Dedifferentiated amniotic fluid mesenchymal stem cell (primary cell): ENCODE results near the gene MFGE8.

Experiments used
- DNase-seq: peaks from one replicate; pipeline ENCODE4 v3.0.0-alpha.2; 2016; ENCODE audit errors: extremely low spot score

Gene MFGE8

DNA sequence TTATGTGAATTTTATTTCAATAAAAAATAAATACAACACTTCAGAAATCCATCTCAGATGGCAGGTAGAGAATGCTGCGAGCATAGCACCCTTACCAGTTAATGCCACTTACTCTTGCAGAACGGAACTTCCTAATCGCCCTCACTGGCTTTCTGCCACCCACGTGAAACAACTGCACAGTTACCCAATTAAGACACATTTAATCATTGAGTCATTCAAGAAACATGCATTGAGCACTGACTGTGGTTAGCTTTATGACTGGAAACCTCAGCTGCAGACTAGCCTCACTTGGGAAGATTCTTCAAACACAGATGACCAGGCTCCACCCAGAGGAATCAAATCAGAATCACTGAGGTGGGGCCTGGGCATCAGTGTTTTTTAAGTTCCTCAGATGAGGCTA, 5.6 kb upstream of the MFGE8 start:
- peak; percentile 90 for DNase-seq

DNA sequence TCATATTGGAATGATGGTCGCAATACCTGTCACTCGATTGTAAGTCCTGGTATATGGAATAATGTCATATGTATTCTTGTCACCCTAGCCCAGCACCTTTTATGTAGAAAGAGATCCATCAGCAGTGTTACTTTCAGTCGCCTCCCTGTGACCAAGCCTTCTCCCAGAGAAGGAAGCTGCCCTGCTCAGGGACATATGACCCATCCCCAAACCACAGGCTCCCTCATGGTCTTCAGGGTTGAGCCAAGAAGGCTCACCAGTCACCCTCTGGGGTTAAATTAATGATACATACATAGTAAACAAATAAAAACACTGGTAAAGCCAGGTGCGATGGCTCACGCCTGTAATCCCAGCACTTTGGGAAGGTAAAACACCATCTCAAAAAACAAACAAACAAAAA, 4.6 kb upstream of the MFGE8 start:
- no peak for DNase-seq

DNA sequence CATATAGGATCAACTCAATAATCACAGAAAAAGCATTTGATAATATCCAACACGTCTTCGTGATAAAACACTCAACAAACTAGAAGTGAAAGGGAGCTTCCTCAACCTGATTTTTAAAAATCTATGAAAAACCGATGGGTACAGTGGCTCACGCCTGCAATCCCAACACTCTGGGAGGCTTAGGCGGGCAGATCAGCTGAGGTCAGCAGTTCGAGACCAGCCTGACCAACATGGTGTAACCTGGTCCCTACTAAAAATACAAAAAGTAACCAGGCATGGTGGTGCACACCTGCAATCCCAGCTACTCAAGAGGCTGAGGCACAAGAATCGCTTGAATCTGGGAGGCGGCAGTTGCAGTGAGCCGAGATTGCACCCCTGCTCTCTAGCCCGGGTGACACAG, 2.2 kb upstream of the MFGE8 start:
- DNase-seq, result no peak

DNA sequence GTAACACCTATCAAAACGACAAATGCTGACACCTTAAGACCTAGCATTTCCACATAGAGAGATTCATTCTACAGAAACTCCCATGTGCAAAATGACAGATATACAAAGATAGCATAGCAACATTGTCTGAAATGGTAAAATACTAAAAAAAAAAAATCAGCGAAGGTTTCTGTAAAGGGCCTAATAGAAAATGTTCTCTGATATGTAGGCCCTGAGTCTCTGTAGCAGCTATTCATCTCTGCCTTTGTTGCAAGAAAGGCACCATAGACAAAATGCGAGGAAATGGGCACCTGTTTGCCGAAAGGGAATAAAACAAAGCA, 631 bp upstream of the MFGE8 start:
- DNase-seq, result no peak

DNA sequence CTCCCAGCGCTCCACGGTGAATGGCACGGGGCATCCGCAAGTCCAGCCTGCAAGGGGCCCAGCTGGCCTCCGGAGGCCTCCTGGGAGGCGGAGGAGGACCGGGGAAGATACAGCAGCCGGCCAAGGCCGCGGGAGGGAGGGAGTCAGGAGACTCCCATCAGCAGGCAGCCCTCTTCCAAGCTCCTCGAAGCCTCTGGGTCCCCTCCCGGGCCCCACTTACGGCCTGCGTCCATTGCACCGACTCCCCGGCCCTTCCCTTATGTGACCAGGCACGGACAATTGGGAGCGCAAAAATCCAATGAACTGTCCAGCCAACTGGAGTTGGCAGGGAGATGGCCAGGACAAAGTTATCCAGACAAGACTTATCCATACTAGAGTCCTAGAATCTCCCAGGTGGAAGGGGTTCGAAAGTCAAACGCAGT, 668 bp downstream of the MFGE8 start:
- DNase-seq, result no peak

DNA sequence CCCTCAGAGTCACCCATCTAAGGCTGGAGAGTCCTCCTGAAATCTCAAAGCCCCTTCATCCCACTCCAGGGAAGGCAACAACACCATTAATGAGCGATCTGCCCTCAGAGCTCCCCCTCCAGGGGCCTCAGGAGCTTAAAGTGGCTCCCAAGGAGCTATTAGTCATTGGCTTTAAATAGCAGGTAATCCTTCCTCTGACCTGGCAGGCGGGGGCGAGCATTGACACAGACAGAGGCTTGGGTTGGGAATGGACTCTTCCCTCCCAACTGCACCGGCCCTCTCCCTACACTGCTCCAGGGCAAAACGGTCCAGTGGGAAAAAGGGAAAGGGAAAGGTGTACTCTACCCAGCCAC, 1.4 kb downstream of the MFGE8 start:
- no peak for DNase-seq

DNA sequence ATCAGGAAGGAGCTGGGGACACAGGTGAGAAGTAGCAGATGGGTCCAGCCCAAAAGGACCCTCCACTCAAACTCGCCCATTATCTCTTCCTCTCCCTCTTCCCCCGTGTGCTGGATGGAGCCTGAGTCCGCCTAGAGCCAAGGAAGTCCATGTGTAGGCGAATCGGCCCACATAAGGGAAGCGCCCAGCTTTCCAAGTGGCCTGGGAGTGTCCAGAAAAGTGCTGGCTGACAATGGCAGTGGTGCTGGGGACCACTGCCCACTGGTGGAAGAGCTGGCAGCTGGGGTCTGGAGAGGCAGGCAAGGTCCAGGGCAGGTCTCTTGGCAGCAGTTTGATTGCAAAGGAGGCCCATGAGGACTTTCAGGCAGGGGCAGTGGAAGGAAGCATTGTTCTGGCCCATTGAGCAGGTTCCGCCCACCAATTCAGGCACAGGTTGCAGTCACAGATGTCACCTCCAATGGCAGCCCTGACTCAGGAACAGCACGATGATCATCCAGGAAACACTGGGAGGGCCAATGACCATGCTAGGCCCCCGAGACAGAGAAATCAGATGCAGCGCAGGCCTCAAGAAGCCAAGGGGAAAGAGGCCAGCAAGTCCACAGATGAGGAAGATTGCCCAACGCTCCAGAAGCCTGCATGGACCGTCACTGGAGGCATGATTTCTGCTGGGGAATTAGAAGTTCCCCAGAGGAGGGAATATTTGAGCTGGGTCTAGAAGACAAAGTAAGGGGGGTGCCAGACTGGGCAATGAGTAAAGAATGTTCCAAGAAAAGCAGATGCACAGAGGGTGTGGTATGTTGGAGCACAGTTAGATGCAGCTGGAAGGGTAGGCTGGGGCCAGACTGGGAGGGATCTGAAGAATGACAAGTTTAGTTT, 3.0 kb downstream of the MFGE8 start:
- no peak for DNase-seq

DNA sequence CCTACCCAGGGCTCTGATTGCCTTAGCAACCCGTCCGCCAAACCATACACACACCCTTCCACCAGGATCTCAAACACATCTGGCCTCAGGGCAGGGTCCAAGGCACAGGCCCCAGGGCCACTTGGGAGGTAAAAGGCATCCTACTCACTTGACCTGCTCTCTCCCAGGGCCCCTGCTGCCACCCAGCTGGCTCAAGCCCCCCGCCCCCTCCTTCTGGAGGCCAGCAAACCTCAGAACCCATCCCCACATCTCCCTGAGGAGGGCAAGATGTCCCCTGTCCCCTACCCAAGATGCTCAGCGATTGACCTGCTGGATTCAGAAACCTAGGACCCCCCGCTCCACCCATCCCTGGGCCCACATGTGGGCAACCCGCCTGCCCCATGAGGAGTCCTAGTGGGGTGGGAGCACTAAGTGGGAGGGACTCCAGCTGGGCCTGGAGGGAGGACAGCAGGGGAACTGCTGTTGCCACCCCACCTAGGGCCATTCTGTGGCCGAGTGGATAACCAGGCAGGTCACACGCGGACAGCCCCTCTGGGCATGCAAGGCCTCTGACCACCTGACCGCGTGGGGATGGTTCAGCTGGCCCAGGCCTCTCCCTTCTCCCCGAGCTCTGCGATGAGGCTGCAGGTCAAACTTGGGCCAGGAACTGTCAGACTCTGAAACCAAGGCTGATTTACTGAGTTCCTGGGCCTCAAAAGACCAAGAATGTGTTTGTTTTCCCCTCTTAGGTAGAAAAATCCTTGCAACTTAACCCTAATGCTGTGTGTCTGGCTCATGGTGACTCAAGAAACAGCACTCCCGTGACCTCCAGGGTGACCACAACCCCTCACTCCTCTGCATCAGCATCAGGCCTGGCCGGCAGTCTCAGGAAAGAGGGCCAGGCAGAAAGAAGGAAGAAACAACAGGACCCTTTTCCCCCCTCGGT, 4.2 kb downstream of the MFGE8 start:
- DNase-seq, result no peak

DNA sequence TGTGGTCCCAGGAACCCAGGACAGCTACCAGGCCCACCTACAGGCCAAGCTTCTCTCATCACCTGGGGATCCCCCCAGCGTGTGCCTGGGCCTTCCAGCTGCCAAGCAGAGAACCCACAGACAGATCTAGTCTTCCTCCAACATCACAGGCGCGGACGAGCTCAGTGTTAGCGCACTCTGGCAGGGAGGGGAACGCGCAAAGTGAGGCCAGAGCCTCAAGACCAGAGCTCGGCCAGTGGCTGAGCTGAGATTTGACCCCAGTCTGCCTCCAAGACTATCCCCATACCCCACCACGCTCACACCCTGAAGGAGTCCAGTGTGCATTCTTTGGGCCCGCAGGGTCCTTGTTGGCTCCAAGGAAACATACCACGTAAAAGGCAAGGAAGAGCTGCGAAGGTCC, 5.1 kb downstream of the MFGE8 start:
- DNase-seq, result no peak

DNA sequence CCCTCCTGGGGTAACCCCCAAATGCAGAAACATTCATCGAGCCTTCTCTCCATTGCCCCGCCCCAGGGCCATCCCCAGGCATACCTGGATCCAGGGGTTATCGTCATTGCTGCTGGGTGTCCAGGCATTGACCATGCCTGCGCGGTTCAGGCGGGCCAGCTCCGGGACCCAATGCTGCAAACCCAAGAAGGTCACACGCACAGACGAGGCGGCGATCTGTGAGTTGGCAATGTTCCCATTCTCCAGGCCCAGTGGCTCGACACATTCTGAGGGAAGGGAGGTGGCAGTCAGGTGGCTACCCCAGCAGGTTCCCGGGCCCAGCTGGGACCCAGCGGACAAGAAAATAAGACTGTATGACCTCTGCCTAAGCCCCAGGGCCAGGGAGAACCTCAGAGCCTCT, 6.1 kb downstream of the MFGE8 start:
- no peak for DNase-seq

DNA sequence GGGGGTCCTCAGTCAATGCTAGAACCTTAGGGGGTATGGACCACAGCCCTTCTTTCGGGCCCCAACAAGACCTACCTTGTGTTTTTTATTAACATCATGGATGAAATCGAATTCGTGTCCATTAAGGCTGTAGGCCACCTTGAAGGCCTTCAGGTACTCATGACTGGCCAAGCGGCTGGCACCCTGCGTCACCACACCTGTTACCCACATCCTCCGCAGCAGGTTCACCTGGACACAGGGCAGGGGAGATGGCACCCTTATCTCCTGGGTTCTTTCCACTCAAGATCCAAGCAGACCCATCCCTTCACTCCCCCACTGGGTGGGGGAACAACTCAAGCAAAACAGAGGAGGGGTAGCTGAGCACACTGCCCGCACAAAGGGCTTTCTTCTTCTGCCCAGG, 6.6 kb downstream of the MFGE8 start:
- no peak for DNase-seq

DNA sequence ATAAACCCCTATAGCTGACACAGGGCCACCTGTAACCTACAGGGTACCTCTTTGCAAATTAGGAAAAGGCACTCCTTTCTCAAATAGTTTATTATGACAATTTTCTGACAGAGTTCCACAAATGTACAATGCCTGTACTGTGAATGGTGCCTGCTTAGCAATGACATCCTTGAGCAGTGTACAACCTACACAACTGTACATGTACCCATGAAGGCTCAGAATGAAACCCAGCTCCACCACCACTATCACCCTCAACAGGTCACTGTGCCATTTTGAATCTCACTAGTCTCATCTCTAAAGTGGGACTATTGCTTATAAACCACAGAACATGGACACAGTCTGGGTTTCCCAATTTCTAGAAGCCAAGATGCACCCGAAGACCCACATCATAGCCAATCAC, 7.0 kb downstream of the MFGE8 start:
- no peak for DNase-seq

DNA sequence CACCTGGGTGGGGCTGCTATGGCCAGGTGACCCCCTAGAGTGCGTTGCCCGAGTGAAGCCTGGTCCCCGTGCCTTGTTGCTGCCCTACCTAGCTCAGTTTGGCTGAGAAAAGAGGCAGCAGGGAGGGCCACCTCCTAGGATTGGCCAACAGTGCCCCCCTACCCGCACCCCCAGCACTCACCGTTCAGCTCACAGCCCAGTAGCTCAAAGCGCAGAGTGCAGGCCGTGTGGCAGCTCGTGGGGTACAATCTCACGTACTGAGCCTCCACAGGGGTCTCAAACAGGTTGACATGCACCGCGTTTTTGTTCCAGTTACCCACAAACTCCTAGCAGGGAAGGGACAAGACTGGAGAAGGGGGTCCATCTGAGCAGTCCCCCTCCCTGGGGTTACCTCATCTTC, 7.6 kb downstream of the MFGE8 start:
- no peak for DNase-seq

DNA sequence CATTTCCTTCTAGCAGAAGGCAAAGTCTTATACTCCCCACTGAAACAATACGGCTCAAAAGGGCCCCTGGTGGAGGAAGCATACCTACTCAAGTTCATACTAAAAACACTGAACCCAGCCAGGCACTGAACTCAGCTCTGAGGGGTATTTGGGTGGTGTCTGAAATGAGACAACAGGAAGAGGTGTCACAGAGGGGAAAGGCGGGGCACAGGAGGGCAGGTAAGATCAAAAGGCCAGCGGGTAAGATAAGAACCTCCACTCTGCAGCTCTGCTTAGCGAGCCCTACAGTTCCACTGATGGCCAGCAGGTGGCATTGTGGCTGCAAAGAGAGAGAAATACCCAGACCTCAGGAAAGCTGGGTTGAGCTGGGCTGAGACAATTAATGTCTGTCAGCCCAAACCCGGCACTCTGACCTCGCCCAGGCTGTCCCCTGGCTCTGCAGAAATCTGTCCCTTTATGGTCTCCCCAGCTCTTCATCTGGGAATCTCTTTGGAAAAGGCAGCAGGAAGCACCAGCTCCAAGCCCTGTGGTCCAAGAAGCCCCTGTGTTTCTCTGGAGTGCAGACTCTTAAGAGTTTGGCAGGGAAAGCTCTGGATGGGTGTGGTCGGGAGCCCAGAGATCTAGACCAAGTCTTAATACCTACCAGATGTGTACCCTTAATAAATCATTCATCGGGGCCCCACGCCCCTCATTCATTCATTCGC, 8.4 kb downstream of the MFGE8 start:
- DNase-seq, result peak; percentile 76

DNA sequence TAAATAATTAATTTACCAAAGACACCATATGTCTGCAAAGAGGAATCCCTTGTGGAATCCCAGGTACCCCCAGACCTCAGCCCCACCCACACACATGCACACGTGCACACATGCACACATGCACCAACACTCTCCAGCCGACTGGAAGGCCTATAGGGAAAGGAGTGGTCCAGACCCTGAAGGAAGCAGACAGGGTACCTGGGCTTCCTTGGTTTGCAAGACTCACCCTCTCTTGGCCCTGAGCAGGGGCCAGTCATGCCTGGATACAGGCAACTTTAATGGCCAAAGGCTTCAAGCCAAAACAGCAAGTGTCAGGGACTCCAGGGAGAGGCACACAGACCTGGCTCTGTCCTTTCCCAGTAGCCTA, 8.9 kb downstream of the MFGE8 start:
- no peak for DNase-seq

DNA sequence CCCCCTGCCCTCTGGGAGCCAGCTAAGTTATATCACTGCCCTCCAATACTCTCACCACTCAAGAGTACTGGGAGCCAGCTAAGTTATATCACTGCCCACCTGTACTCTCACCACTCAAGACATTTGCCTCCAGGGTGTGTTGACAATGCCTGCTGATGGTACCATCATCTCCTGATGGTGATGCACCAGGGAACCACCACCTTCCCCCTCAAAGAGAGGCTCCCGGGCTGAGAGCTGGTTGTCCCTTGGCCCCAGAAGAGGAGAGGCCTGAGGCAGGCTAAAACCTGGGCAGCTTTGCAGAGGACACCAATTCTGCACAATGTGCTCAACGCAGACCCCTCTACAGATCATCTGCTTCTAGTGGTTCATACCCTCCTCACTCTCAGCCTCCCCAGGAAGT, 10.3 kb downstream of the MFGE8 start:
- DNase-seq, result no peak

DNA sequence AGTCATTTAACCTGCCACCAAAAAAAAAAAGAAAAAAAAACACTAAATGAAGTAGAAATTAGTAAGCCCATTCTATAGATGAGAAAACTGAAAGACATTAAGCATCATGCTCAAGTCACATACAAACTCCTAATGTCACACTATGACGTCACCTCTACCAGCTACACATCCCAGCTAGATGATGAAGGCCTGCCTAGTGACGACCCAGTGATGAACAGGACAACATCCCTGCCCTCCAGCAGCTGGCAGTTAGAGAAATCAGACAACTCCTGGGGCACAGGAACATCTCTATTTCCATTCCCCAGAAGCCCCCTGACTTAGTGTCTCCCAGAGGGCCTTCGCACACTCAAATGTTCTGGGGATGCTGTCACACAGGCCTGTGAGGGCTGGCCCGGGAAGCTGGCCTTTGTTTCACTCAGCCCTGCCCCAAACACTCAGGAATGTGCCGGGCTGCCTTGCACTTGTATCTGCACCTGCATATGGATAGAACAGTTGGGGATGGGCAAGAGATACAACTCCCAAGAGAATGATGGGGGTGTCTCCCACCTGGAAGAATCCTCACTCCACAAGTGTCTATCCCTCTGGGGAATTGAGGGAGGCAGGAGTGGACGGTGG, 10.9 kb downstream of the MFGE8 start:
- DNase-seq, result no peak

DNA sequence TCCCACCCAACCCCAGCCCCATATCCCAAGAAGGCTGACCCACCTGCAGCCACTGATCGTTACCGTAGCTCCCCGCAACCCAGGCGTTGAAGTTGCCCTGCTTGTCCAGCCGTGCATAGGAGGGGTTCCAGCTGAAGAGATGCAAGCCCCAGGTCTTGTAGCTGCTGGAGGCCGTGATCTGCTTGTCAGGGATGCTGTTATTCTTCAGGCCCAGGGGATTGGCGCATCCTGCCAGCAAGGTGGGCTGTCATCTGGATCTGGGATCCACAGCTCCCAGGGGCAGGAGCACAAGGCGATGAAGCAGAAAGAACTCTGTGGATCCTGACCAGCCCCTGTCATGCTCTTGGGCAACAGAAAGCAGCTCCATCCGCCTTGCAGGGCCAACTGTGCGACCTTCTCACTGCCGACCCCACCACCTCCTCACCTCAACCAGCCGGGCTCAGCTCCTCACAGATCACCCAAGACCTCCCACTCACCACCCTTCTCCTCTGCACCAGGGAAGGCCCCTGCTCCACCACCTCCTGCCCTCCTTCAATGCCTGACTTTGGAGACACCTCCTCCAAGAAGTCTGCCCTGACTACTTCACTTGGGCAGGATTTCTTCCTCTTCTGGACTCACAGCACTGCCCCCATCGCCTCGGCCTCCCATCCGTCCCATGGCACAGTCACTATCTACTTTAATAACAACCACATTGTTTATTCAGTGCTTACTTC, 11.5 kb downstream of the MFGE8 start:
- no peak for DNase-seq

DNA sequence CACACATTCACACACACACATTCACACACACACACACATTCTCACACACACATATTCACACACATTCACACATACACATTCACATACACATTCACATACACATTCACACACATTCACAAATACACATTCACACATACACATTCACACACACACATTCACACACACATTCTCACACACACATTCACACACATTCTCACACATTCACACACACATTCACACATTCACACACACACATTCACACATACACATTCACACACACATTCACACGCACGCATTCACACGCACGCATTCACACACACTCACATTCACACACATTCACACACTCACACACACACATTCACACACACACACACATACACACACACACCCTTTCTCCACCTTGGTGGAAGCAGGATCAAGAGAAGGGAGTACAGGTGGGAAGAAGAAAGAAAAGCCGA, 12.2 kb downstream of the MFGE8 start:
- no peak for DNase-seq

DNA sequence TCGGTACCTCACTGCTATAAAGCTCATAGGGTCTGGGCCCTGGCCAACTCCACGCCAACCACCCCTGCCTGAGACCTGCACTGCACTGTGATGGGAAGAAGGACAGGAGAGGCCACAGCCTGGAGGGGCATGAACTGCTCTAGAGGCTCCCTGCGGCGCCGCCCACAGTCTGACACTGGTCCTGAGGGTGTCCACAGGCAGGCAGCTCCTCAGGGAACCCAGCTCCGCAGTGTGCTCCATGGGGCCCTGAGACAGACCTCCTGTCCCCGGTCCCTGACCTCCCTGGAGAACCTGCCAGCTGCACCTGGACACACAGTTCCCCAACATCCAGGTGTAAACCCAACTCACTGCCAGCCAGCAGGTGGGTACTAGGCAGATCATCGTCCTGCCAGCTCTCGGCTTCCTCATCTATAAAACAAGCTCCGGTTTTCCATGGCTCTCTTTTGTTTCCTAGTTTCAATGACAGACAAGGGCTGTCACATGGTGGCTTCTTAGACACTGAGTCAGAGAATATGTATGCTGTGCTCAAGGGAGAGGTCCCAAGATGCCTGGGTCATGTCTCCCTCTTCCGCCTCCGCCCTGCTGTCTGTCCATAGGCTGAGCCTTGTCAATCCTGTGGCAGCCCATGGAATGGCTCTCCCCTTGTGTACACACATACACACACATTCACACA, 12.7 kb downstream of the MFGE8 start:
- DNase-seq, result peak; percentile 43

DNA sequence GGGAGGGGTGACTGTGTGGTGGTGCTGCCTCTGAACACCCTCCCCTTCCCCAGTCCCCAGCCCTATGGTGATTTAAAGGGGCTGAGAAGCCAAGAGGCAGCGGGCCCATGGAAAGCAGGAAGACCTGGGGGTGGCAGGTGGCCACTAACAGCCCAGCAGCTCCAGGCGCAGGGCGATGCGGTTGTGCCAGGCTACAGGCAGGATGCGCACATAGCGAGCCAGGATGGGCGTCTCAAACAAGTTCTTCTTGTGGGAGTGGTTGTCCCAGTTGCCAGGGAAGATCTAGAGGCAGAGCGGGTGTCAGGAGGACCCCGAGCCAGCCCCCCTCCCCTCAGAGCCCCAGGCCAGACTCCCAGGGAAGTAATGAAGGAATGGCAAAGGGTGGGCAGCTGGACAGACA, 13.9 kb downstream of the MFGE8 start:
- DNase-seq, result no peak
